Chondrocyte (in vitro differentiated cells): ENCODE results near the gene CHST11. TPM values are rescaled to one million over a fixed set of nuclear protein-coding genes. Genes with fewer than 3 reads are reported as not detected.

Source experiments
- DNase-seq: peaks from one replicate; pipeline ENCODE4 v3.0.0; 2021; ENCODE audit warnings: mixed read lengths, low spot score
- H3K27ac Mint-ChIP-seq: one replicate; pipeline ENCODE4 v1.8.0; 2021; ENCODE audit warnings: mild to moderate bottlenecking, moderate library complexity, mixed read lengths; ENCODE audit not compliant: unreplicated experiment
- H3K27me3 Mint-ChIP-seq: 2 replicates; pipeline ENCODE4 v1.8.0; 2021; ENCODE audit warnings: low read depth, mixed read lengths
- H3K36me3 Mint-ChIP-seq: 2 replicates; pipeline ENCODE4 v1.8.0; 2021; ENCODE audit warnings: low read depth, mixed read lengths
- H3K4me1 Mint-ChIP-seq: 2 replicates; pipeline ENCODE4 v1.8.0; 2021; ENCODE audit warnings: low read depth, mild to moderate bottlenecking, mixed read lengths
- H3K4me3 Mint-ChIP-seq: one replicate; pipeline ENCODE4 v1.8.0; 2021; ENCODE audit warnings: mild to moderate bottlenecking, moderate library complexity, mixed read lengths; ENCODE audit not compliant: unreplicated experiment
- H3K9me3 Mint-ChIP-seq: 2 replicates; pipeline ENCODE4 v1.8.0; 2021; ENCODE audit warnings: low read depth, mixed read lengths
- CTCF ChIP-seq: fragments of 200-600 bp; sonication (generic); IDR thresholded peaks from 2 replicates; pipeline ENCODE4 v1.5.0; 2021; ENCODE audit warnings: antibody characterized with exemption, mild to moderate bottlenecking, moderate library complexity
- total RNA-seq: library from RNA; stranded (reverse); gene quantifications from 3 replicates; pipeline ENCODE4 v1.2.1, GENCODE V29; 2021

CHST11 gene
- total RNA-seq, 1 donor from 2014 or later: 6.2 TPM

- Mint-ChIP-seq H3K4me3 (no peak overlapping the region), H3K36me3 (no peaks in the 10 kb centered on the region), H3K9me3 (peaks cover 3% of the 10 kb centered on the region), H3K4me1 (no peaks in the 10 kb centered on the region), H3K27me3 (peaks cover 3% of the 10 kb centered on the region), H3K27ac (no peak overlapping the region)
- no peak for DNase-seq
- no peak for TF ChIP-seq CTCF
Measured at GRCh38 chr12:104426926-104427546, 29.7 kb upstream of the CHST11 start.

- Mint-ChIP-seq H3K4me3 (no peak overlapping the region), H3K27me3 (peaks cover 3% of the 10 kb centered on the region), H3K27ac (no peak overlapping the region), H3K9me3 (no peaks in the 10 kb centered on the region), H3K36me3 (no peaks in the 10 kb centered on the region), H3K4me1 (no peaks in the 10 kb centered on the region)
- no peak for DNase-seq
- no peak for TF ChIP-seq CTCF
Measured at GRCh38 chr12:104427547-104427938, 29.2 kb upstream of the CHST11 start.

DNA sequence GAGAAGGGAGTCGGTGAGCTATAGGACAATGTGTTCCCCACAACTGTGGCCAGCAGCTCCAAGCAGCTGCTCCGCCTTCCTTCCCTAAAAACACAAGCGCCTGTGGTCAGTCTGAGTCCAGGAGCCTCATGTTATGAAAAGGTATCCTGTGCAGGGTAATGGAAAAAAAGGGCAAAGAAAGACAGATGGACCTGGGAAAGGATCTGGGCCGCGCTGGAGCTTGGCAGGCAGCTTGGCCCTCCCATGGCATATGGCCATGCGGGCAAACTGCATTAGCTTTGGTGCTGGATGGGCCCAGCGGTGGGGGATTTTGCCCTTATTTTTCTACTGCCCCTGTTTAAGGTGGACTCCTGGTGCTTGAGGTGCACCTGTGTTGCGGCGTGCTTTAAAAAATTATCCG lies 23.7 kb upstream of the CHST11 start:
- Mint-ChIP-seq H3K27me3 (peaks cover 16% of the 10 kb centered on the region), H3K27ac (no peak overlapping the region), H3K4me1 (no peaks in the 10 kb centered on the region), H3K36me3 (no peaks in the 10 kb centered on the region), H3K9me3 (no peaks in the 10 kb centered on the region), H3K4me3 (no peak overlapping the region)
- no peak for TF ChIP-seq CTCF
- no peak for DNase-seq

DNA sequence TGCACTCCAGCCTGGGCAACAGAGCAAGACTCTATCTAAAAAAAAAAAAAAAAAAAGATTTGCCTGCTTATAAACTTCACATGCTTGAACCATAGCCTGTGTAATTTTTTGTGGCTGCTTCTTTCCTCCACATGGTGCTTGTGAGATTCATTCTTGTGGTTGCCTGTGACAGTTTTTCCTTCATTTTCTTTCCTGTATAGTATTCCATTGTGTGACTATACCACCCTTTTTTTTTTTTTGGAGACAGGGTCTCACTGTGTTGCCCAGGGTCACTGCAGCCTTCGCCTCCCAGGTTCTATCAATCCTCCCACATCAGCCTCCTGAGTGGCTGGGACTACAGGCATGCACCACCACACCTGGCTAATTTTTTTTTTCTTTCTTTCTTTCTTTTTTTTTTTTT lies 22.6 kb upstream of the CHST11 start:
- no peak overlapping the region for H3K27ac Mint-ChIP-seq
- DNase-seq: no peak
- peaks cover 18% of the 10 kb centered on the region for H3K27me3 Mint-ChIP-seq
- H3K9me3 Mint-ChIP-seq: no peaks in the 10 kb centered on the region
- H3K4me3 Mint-ChIP-seq: no peak overlapping the region
- H3K4me1 Mint-ChIP-seq: no peaks in the 10 kb centered on the region
- no peaks in the 10 kb centered on the region for H3K36me3 Mint-ChIP-seq
- no peak for TF ChIP-seq CTCF

DNA sequence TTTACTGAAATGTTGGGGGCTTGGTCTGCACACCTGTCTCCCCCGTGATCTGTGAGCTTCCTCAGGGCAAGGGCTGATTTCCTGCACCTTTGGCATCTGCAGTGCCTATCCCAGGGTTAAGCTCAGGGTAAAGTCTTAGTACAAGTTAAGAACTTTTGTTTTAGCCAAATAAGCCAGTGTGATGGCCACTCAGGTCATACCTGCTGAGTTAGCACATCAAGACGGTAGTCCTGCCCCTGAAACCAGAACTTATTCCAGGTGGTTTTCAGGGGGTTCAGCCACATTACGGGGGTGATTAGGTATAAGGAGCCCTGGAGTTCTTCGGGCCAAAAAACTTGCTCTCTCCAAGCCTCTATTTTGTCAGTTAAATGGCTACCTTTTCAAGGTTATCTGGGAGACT lies 21.6 kb upstream of the CHST11 start:
- peaks cover 18% of the 10 kb centered on the region for H3K27me3 Mint-ChIP-seq
- TF ChIP-seq CTCF: no peak
- DNase-seq: no peak
- no peaks in the 10 kb centered on the region for H3K4me1 Mint-ChIP-seq
- no peaks in the 10 kb centered on the region for H3K36me3 Mint-ChIP-seq
- H3K4me3 Mint-ChIP-seq: no peak overlapping the region
- H3K27ac Mint-ChIP-seq: no peak overlapping the region
- H3K9me3 Mint-ChIP-seq: no peaks in the 10 kb centered on the region
